GM08714 (cell line): ENCODE data around the gene PROSER3.

ENCODE experiments used
- H3K4me3 ChIP-seq: fragments of 200-500 bp; sonication (Bioruptor generic); 2 replicates; pipeline ENCODE4 v1.5.1; 2014; ENCODE audit warnings: mild to moderate bottlenecking, low read length, inconsistent platforms
- ZNF274 ChIP-seq: IDR thresholded peaks from 2 replicates; pipeline ENCODE4 v1.6.1; 2012; ENCODE audit warnings: mild to moderate bottlenecking, low read depth, low read length

Gene PROSER3

DNA sequence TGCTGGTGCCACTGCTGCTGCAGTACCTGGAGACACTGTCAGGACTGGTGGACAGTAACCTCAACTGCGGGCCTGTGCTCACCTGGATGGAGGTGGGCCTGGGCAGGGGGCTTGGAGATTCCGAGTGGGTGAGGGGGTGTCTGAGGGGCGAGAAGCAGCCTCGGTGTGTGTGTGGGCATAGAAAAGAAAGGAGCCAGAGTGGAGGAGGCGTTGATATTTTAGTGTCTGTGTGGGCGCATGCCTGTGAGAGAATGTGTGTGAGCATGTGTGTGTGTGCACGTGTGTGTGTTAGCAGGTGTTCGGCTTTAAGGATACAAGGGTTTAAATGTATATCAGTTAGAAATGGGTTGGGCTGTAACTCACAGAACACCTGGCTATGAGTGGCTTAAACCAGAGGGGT is 21.1 kb downstream of the PROSER3 start:
- no peak overlapping the region for H3K4me3 ChIP-seq

DNA sequence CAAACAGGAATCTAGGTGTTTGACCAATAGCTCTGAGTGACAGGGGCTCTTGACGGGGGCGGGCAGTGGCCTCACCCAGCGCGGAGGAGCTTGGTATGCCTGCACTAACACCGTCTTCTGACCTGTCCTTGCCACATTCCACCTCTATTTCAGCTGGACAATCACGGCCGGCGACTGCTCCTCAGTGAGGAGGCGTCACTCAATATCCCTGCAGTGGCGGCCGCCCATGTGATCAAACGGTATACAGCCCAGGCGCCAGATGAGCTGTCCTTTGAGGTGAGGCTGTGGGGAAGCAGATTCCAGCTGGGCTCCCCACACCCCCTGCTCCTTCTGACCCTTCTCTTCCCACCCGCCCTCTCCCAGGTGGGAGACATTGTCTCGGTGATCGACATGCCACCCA is 22.1 kb downstream of the PROSER3 start:
- TF ChIP-seq ZNF274, result no peak
- H3K4me3 ChIP-seq, result no peak overlapping the region

More for the DNA sequence above, 21.1 kb downstream of the PROSER3 start:
- TF ChIP-seq ZNF274, result no peak

DNA sequence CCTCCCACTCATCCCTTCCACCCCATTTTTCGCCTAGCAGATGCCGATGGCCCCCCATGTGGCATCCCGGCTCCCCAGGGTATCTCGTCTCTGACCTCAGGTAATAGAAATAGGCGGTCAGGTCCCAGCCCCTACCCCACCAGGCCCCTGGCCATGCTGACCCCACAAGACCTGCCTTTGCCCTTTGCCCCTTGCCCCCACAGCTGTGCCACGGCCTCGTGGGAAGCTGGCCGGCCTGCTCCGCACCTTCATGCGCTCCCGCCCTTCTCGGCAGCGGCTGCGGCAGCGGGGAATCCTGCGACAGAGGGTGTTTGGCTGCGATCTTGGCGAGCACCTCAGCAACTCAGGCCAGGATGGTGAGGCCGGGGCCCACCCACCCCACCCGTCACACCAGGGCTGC is 22.7 kb downstream of the PROSER3 start:
- H3K4me3 ChIP-seq, result no peak overlapping the region
- TF ChIP-seq ZNF274, result no peak

DNA sequence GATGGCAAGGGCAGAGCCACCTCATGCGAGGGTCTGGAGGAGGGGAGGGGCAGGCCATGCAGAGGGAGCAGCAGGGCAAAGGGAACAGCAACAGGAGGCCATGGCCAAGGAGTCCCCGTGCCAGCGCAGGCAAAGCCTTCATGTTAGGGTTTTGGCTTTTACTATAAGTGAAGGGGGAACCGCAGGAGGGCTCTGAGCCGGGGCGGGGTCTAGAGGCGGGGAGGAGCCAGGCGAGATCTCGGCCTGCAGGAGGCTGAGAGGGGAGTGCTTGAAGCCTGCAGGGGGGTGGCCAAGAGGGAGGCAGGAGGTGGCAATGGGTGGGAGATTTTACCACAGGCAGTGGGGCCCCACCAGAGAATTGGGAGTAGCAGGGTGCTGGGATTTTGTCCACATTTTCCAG is 23.7 kb downstream of the PROSER3 start:
- no peak overlapping the region for H3K4me3 ChIP-seq
- TF ChIP-seq ZNF274, result no peak

DNA sequence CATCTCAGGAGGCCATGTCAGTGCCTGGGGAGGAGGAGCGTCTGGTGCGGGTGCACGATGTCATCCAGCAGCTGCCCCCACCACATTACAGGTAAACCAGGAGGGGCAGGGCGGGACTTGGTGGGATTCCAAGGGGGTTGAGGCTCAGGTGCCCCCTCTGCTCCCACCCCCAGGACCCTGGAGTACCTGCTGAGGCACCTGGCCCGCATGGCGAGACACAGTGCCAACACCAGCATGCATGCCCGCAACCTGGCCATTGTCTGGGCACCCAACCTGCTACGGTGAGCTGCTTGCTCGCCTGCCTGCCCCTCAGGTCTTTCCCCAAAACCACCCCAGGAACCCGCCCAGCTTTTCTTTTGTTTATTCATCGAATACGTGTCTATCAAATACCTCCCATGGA is 24.6 kb downstream of the PROSER3 start:
- no peak for TF ChIP-seq ZNF274
- H3K4me3 ChIP-seq, result no peak overlapping the region

DNA sequence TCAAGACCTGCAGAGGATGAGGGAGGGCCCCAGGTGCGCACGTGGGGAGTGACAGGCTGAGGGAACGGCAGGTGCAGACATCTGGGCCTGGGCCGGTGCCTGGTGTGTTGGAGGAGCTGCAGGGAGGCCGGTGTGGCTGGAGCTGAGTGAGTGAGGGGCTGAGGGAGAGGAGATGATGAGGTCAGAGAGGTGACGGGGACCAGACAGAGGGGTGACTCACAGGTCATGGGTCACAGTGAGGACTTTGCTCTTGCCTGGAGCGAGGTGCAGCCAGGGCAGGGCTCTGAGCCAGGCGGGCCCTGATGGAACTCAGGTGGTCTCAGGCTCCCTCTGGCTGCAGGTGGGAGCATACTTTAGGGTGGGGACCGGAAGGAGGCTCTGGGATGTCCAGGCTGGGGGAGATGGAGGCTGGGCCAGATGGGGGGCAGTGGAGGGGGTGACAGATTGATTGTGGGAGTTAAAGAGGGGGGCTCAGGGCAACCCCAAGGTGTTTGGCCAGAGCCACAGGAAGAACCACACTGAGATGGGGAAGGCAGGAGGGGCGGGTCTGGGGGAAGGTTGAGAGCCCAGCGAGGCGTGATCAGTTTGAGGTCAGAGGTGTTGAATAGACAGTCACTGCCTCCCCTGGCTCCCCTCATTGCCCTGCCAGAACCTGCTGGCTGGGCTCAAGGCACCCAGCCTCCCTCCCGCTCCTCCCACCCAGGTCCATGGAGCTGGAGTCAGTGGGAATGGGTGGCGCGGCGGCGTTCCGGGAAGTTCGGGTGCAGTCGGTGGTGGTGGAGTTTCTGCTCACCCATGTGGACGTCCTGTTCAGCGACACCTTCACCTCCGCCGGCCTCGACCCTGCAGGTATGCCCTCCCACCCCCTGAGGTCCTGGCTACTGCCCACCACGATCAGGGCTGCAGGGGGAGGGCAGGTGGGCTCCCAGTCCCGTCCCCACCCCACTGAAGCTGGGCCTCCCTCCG is 25.8 kb downstream of the PROSER3 start:
- H3K4me3 ChIP-seq, result no peak overlapping the region
- no peak for TF ChIP-seq ZNF274

DNA sequence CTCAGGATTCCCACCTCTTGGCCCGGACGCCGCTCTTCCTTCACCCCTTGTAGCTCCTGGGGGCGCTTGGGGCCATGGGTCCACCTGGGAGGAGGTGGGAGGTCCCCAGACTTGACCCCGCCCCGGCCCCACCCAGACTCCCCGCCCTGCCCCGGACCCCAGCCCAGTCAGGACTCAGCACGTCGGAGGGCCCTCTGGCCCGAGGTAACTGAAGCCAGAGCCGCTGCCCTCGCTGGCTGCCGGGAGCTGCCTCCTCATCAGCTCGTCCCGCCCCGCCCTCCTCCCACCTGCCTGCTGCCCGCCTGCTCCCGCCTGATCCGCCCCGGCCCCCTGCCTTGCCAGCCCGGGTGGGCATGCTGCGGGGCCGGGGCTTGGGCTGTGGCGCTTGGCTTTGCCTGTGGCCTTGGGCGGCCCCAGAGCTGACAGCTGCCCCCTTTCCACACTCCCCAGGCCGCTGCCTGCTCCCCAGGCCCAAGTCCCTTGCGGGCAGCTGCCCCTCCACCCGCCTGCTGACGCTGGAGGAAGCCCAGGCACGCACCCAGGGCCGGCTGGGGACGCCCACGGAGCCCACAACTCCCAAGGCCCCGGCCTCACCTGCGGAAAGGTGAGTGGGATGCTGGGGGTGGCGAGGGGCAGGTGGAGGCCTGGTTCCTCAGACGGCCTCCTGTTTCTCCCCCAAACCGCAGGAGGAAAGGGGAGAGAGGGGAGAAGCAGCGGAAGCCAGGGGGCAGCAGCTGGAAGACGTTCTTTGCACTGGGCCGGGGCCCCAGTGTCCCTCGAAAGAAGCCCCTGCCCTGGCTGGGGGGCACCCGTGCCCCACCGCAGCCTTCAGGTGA is 26.7 kb downstream of the PROSER3 start:
- no peak for TF ChIP-seq ZNF274
- H3K4me3 ChIP-seq, result no peak overlapping the region

DNA sequence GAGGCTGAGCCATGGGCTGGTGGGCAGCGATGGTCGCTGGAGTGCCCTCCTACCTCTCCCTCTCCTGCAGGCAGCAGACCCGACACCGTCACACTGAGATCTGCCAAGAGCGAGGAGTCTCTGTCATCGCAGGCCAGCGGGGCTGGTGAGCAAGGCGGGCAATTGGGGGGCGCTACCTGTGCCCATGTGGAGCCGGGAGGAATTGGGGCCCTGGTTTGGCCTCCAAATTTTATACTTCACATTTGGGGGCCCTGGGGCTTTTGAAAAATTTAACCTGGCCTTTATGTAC is 27.3 kb downstream of the PROSER3 start:
- TF ChIP-seq ZNF274, result no peak

DNA sequence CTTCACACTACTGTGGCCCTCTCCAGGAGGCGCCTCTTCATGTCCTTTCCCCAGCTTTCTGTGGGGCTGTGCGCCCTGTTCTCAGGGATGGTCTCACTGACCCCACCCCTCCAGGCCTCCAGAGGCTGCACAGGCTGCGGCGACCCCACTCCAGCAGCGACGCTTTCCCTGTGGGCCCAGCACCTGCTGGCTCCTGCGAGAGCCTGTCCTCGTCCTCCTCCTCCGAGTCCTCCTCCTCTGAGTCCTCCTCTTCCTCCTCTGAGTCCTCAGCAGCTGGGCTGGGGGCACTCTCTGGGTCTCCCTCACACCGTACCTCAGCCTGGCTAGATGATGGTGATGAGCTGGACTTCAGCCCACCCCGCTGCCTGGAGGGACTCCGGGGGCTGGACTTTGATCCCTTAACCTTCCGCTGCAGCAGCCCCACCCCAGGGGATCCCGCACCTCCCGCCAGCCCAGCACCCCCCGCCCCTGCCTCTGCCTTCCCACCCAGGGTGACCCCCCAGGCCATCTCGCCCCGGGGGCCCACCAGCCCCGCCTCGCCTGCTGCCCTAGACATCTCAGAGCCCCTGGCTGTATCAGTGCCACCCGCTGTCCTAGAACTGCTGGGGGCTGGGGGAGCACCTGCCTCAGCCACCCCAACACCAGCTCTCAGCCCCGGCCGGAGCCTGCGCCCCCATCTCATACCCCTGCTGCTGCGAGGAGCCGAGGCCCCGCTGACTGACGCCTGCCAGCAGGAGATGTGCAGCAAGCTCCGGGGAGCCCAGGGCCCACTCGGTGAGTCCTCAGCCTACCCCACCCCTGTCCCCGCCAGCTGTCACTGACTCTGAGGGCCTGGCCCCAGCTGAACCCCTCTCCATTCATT is 28.6 kb downstream of the PROSER3 start:
- H3K4me3 ChIP-seq, result no peak overlapping the region

More for the DNA sequence above, 27.3 kb downstream of the PROSER3 start:
- H3K4me3 ChIP-seq, result no peak overlapping the region

DNA sequence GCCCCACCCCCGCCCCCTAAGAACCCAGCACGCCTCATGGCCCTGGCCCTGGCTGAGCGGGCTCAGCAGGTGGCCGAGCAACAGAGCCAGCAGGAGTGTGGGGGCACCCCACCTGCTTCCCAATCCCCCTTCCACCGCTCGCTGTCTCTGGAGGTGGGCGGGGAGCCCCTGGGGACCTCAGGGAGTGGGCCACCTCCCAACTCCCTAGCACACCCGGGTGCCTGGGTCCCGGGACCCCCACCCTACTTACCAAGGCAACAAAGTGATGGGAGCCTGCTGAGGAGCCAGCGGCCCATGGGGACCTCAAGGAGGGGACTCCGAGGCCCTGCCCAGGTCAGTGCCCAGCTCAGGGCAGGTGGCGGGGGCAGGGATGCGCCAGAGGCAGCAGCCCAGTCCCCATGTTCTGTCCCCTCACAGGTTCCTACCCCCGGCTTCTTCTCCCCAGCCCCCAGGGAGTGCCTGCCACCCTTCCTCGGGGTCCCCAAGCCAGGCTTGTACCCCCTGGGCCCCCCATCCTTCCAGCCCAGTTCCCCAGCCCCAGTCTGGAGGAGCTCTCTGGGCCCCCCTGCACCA is 29.3 kb downstream of the PROSER3 start:
- TF ChIP-seq ZNF274, result no peak
- no peak overlapping the region for H3K4me3 ChIP-seq

More for the DNA sequence above, 28.6 kb downstream of the PROSER3 start:
- TF ChIP-seq ZNF274, result no peak

DNA sequence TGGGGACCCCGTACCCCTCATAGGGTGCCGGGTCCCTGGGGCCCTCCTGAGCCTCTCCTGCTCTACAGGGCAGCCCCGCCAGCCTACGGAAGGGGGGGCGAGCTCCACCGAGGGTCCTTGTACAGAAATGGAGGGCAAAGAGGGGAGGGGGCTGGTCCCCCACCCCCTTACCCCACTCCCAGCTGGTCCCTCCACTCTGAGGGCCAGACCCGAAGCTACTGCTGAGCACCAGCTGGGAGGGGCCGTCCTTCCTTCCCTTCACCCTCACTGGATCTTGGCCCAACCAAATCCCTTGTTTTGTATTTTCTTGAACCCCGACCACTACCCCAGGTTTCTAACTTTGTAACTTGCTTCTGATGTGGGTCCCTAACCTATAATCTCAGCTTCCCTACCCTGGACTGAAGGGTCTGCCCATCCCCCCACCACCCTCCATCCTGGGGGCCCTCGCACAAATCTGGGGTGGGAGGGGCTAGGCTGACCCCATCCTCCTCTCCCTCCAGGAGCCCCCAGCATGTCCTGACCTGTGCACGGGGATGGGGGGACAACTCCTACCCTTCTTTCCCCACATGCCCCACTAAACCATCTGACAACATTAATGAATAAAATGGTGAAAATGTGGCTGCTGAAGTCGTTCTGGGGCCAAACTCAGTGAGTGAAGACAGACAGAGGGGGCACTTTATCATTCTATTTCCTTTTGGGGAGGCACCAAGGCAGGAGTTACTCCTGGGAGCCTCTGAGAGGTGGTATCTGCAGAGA is 30.4 kb downstream of the PROSER3 start:
- no peak for TF ChIP-seq ZNF274
- H3K4me3 ChIP-seq, result no peak overlapping the region

DNA sequence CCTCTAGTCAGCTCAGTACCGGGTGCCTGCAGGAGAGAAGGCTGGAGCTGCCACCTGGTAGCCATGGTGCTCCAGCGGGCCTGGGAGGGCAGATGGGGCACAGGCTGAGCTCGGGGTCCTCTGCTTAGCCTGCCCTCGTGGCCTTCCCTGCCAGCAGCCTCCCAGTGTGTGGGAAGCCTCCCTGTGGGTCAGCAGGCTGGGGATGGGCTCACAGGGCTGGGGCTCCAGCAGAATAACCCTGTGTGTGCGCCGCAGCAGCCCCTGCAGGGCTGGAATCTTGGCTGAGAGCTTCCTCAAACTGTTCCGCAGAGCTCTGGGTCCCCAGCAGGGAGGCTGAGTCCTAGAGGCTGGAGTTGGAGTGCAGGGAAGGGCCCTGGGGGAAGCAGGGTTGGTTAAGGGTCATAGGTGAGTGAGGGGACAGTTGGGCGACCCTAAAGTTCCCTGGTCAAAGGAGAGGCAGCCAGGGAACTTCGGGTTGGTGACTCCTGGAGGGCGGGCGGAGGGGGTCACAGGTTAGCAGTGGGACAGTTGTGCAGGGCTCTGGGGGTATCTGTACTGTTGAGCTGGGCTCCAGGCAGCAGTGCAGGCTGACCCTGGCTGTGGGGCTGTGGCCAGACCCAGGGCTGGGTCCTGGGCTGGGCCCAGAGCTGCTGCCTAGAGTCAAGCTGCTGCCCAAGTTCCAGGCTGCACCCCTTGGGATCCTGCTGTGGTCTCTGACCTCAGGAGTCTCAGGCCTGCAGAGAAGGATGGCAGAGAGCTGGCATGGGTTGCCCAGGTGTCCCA is 31.4 kb downstream of the PROSER3 start:
- H3K4me3 ChIP-seq, result no peak overlapping the region
- TF ChIP-seq ZNF274, result no peak
